NB4 (cell line): ENCODE data around the gene HNRNPR.

ENCODE experiments used
- CTCF ChIP-seq: IDR thresholded peaks from one replicate; pipeline ENCODE4 v1.5.1; 2012; ENCODE audit warnings: low read depth, low read length
- POLR2A ChIP-seq: IDR thresholded peaks from 2 replicates; pipeline ENCODE4 v1.6.1; 2011; ENCODE audit warnings: mild to moderate bottlenecking; ENCODE audit not compliant: insufficient read length; ENCODE audit errors: extremely low read depth
- TF ChIP-seq, protein P1 (sequence below): IDR thresholded peaks from 2 replicates; pipeline ENCODE4 v1.6.1; 2011; ENCODE audit warnings: low read depth, low read length

DNA sequence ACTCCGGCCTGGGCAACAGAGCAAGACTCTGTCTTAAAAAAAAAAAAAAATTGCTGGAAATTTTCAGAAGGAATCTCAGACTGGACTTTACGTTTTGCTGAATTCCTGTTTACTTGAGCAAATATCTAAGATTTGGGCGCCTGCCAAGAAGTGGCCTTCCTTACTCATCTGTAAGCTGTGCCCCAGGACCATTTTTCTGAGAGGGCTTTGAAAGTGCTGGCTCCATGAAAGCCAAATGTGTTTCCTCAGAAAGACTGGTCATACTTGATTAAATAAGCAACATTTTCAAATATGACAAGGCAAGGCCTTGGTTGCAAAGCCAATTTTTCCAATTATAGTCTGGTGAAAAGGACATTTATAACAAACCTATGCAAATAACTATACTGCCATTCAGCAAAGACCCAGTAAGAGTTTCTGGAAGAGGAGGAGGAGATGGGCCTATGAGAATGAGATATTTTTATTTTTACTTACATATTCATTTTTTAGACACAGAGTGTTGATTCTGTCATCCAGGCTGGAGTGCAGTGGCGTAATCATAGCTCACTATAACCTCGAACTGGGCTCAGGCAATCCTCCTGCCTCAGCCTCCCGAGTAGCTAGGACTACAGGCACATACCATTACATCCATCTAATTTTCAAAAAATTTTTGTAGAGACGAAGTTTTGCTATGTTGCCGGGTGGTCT, 70.5 kb downstream of the HNRNPR start:
- TF ChIP-seq CTCF (no peak), POLR2A (no peak)
- TF ChIP-seq, protein P1, sequence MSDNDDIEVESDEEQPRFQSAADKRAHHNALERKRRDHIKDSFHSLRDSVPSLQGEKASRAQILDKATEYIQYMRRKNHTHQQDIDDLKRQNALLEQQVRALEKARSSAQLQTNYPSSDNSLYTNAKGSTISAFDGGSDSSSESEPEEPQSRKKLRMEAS, result no peak
